CD4-positive, alpha-beta T cell (primary cell): Measurements from ENCODE around the gene ADISSP. TPM values are rescaled to one million over a fixed set of nuclear protein-coding genes. Genes with fewer than 3 reads are reported as not detected.

Experiments
- ATAC-seq: fragments of 200-7000 bp; cut with Tn5 transposase; one replicate; pipeline ENCODE4 v1.10.0; 2022; ENCODE audit warnings: mild to moderate bottlenecking; ENCODE audit not compliant: poor library complexity
- CTCF ChIA-PET: fragments of 350-600 bp; sonication (Branson Sonifier 250); formaldehyde crosslinking; loops from one replicate; lab custom pipeline; 2021; ENCODE audit warnings: antibody characterized with exemption, inconsistent platforms; lab: Charles Lee
- POLR2A ChIA-PET: fragments of 350-600 bp; sonication (Branson Sonifier 250); formaldehyde crosslinking; loops from one replicate; lab custom pipeline; 2021; ENCODE audit warnings: antibody characterized with exemption, inconsistent platforms; lab: Charles Lee
- DNase-seq, 14 experiments: peaks; one replicate each; pipeline ENCODE4 v3.0.0-alpha.2; 2013 to 2020; ENCODE audit warnings: mixed read lengths in 2 of 14
- H3K27ac ChIP-seq, 2 donors: one replicate each; pipeline versions ENCODE4 v1.5.1 to v1.7.0; 2013; ENCODE audit warnings: low read length in 2 of 2, low read depth in 1 of 2, mild to moderate bottlenecking in 1 of 2
- H3K27me3 ChIP-seq, 2 experiments: 1 replicate in 1 of 2; 2 replicates in 1 of 2; pipeline versions ENCODE4 v1.6.1 to v1.7.0; 2013; ENCODE audit warnings: low read length in 2 of 2, control low read depth in 1 of 2, mild to moderate bottlenecking in 1 of 2, moderate library complexity in 1 of 2; ENCODE audit not compliant: insufficient read depth in 2 of 2, control insufficient read depth in 1 of 2
- H3K36me3 ChIP-seq: one replicate; pipeline ENCODE4 v1.6.1; 2013; ENCODE audit warnings: low read length, control low read depth; ENCODE audit not compliant: insufficient read depth
- H3K4me1 ChIP-seq: one replicate; pipeline ENCODE4 v1.6.1; 2013; ENCODE audit warnings: low read length, control low read depth; ENCODE audit not compliant: insufficient read depth
- H3K4me3 ChIP-seq: one replicate; pipeline ENCODE4 v1.5.1; 2013; ENCODE audit warnings: mild to moderate bottlenecking, low read length, moderate library complexity
- H3K9me3 ChIP-seq, 2 experiments: 1 replicate in 1 of 2; 2 replicates in 1 of 2; pipeline versions ENCODE4 v1.6.1 to v1.7.0; 2013; ENCODE audit warnings: low read length in 2 of 2, mild to moderate bottlenecking in 2 of 2, control low read depth in 1 of 2, moderate library complexity in 1 of 2; ENCODE audit not compliant: control insufficient read depth in 1 of 2, insufficient read depth in 1 of 2
- H3K27ac Mint-ChIP-seq: one replicate; pipeline ENCODE4 v1.8.0; 2020; ENCODE audit warnings: mixed read lengths
- H3K27me3 Mint-ChIP-seq: one replicate; pipeline ENCODE4 v1.8.0; 2021; ENCODE audit warnings: mixed read lengths
- H3K36me3 Mint-ChIP-seq: one replicate; pipeline ENCODE4 v1.8.0; 2021; ENCODE audit warnings: low read depth, mixed read lengths
- H3K4me1 Mint-ChIP-seq: one replicate; pipeline ENCODE4 v1.8.0; 2021; ENCODE audit warnings: low read depth, mixed read lengths
- H3K4me3 Mint-ChIP-seq: one replicate; pipeline ENCODE4 v1.8.0; 2020; ENCODE audit warnings: mild to moderate bottlenecking, mixed read lengths
- H3K9me3 Mint-ChIP-seq: one replicate; pipeline ENCODE4 v1.8.0; 2020; ENCODE audit warnings: mixed read lengths
- intact Hi-C, 2 experiments: fragments of 100-400 bp; cut with DNase I in 1 of 2; cut with micrococcal nuclease in 1 of 2; formaldehyde crosslinking; loops; one replicate each; pipeline versions ENCODE4 v1.15.1 to v1.9.0; 2023 to 2025; cut with DNase I, micrococcal nuclease
- total RNA-seq, 174 experiments: library from RNA in 2 of 174; stranded (reverse) in 2 of 174; gene quantifications; one replicate each; pipeline ENCODE4 v1.2.3 and lab custom pipeline; 2021 to 2026
- TF ChIP-seq, protein P1 (sequence below): fragments of 200-600 bp; IDR thresholded peaks from one replicate; pipeline ENCODE4 v1.8.0; 2022; ENCODE audit warnings: antibody characterized with exemption, mild to moderate bottlenecking

ADISSP gene
- total RNA-seq, 2 experiments from 2014 or later: 11.2 to 11.6 TPM

DNA sequence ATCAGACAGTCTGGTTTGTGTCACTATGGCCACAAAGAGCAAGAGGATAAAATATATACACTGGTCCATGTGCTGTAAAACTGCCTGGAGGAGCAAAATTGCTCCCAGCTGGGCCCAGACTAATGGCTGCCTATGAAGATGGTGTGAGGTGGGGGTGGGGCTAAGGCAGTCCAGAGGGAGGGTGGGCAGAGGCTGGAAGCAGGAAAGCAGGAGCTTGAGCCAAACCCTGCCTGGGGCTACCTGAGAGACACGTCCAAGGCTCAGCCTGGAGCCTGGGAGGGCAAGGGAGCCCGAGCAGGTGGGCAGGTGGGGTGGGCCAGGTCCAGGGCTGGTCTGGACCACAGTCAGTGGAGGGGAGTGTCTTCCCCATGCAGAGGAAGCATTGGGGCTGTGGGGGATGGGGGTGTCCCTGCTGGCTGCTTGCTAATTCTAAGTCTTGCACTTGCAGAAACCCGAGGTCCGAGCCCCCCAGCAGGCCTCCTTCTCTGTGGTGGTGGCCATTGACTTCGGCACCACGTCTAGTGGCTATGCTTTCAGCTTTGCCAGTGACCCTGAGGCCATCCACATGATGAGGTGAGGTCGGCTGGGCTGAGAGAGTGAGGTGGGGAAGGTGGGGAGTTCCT, 25.6 kb downstream of the ADISSP start:
- Histone ChIP-seq H3K27ac (no peak overlapping the region), H3K36me3 (no peaks in the 10 kb centered on the region), H3K4me1 (peaks cover 11% of the 10 kb centered on the region), H3K4me3 (no peak overlapping the region), H3K27me3 (peaks cover 3 to 6% of the 10 kb centered on the region in 2 experiments), H3K9me3 (no peaks in the 10 kb centered on the region)
- intact Hi-C loops: no loop called here
- no peak for DNase-seq
- POLR2A ChIA-PET: no interaction called here
- Mint-ChIP-seq H3K36me3 (no peaks in the 10 kb centered on the region), H3K27ac (no peak overlapping the region), H3K9me3 (no peaks in the 10 kb centered on the region), H3K4me3 (no peak overlapping the region), H3K27me3 (no peaks in the 10 kb centered on the region), H3K4me1 (peaks cover 13% of the 10 kb centered on the region)
- TF ChIP-seq, protein P1, sequence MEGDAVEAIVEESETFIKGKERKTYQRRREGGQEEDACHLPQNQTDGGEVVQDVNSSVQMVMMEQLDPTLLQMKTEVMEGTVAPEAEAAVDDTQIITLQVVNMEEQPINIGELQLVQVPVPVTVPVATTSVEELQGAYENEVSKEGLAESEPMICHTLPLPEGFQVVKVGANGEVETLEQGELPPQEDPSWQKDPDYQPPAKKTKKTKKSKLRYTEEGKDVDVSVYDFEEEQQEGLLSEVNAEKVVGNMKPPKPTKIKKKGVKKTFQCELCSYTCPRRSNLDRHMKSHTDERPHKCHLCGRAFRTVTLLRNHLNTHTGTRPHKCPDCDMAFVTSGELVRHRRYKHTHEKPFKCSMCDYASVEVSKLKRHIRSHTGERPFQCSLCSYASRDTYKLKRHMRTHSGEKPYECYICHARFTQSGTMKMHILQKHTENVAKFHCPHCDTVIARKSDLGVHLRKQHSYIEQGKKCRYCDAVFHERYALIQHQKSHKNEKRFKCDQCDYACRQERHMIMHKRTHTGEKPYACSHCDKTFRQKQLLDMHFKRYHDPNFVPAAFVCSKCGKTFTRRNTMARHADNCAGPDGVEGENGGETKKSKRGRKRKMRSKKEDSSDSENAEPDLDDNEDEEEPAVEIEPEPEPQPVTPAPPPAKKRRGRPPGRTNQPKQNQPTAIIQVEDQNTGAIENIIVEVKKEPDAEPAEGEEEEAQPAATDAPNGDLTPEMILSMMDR: no peak
- CTCF ChIA-PET: no interaction called here
- ATAC-seq: no peak

DNA sequence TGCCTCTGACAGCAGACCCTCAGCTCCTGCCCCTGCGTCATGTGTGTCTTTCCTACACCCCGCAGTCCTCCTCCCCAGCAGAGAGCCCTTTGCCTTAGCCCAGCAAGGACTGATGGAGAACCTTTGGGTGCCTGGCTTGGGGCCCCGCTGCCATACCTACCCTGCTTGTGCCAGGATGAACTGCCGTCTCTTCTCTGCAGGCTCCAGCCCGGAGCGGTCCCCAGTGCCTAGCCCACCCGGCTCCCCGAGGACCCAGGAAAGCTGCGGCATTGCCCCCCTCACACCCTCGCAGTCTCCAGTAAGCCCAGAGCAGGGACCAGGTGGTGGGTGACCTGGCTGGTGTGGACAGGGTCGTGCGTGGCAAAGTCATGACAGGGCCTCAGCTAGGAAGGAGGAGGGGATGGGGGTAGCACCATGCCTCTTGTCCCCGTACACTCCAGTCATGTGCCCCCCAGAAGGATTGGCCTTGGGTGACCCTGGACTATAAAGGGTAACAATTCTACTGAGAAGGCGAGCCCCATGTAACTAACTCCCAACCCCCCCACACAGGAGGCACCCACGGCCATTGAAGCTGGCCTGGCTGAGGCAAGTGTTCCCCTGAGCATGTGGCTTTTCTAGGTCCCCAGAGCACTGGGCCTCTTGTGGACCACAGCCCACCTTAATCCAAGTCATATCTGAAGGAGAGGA, 26.8 kb downstream of the ADISSP start:
- intact Hi-C loops: no loop called here
- ATAC-seq (no peak), DNase-seq (no peak)
- Mint-ChIP-seq H3K4me1 (peaks cover 13% of the 10 kb centered on the region), H3K36me3 (no peaks in the 10 kb centered on the region), H3K4me3 (no peak overlapping the region), H3K9me3 (no peaks in the 10 kb centered on the region), H3K27me3 (no peaks in the 10 kb centered on the region), H3K27ac (no peak overlapping the region)
- no peaks in the 10 kb centered on the region for H3K9me3 ChIP-seq
- H3K4me3 ChIP-seq: no peak overlapping the region
- ChIA-PET CTCF (no interaction called here), POLR2A (no interaction called here)
- peaks cover 11% of the 10 kb centered on the region for H3K4me1 ChIP-seq
- H3K27ac ChIP-seq: no peak overlapping the region
- no peaks in the 10 kb centered on the region for H3K36me3 ChIP-seq
- TF ChIP-seq, protein P1: no peak
- peaks cover 3 to 5% of the 10 kb centered on the region in 2 experiments for H3K27me3 ChIP-seq

DNA sequence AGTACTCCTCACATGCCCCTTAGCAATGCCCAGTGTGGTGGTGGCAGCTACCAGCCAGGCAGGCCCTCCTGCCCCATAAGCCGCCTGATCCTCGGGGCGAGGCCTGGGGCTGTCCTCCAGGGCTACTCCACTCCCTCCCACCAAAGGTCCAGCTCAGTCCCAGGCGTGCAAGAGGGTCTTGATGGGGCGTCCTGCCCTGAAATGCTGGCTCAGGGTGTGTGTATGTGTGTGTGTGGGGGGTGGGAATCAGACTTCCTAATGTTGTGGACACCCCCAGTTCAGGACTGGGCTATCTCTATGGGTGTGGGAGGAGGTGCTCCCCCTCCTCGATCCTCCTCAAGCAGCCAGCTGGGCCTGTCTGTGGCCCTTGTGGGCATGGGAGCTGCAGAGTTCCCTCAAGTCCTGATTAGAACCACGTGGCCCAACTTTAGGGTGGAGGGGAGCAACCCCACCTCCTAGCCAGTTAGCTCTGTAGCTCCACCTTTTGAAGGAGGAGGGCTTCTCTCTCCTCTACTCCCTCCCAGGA, 27.6 kb downstream of the ADISSP start:
- H3K4me1 Mint-ChIP-seq: peaks cover 9% of the 10 kb centered on the region
- no peaks in the 10 kb centered on the region for H3K9me3 ChIP-seq
- H3K9me3 Mint-ChIP-seq: no peaks in the 10 kb centered on the region
- no peaks in the 10 kb centered on the region for H3K36me3 Mint-ChIP-seq
- no peak overlapping the region for H3K4me3 Mint-ChIP-seq
- intact Hi-C loops: no loop called here
- TF ChIP-seq, protein P1: no peak
- H3K27me3 Mint-ChIP-seq: peaks cover 3% of the 10 kb centered on the region
- H3K36me3 ChIP-seq: no peaks in the 10 kb centered on the region
- CTCF ChIA-PET: no interaction called here
- POLR2A ChIA-PET: no interaction called here
- H3K4me3 ChIP-seq: no peak overlapping the region
- no peak for ATAC-seq
- no peak overlapping the region for H3K27ac Mint-ChIP-seq
- no peak overlapping the region for H3K27ac ChIP-seq
- DNase-seq: no peak
- no peaks in the 10 kb centered on the region for H3K27me3 ChIP-seq
- H3K4me1 ChIP-seq: peaks cover 6% of the 10 kb centered on the region
